Skeletal muscle tissue (tissue), 4 donors: ENCODE measurements around the gene LIPM. TPM values are rescaled to one million over a fixed set of nuclear protein-coding genes. Genes with fewer than 3 reads are reported as not detected.
"Not testable (repeated sequence)": the region's sequence is repeated elsewhere in the genome, so short reads cannot be mapped to it uniquely, and the experiment has no call there.

ENCODE experiments used
- H3K27ac ChIP-seq: one replicate; pipeline ENCODE4 v1.7.0; 2013; ENCODE audit warnings: mild to moderate bottlenecking, low read depth, low read length, inconsistent platforms
- H3K27me3 ChIP-seq, 3 donors: one replicate each; pipeline ENCODE4 v1.7.0; 2013; ENCODE audit warnings: low read length in 3 of 3; ENCODE audit not compliant: control insufficient read depth in 3 of 3, insufficient read depth in 3 of 3
- H3K36me3 ChIP-seq, 3 donors: one replicate each; pipeline ENCODE4 v1.7.0; 2013; ENCODE audit warnings: low read length in 3 of 3; ENCODE audit not compliant: control insufficient read depth in 3 of 3, insufficient read depth in 3 of 3
- H3K4me1 ChIP-seq, 3 donors: one replicate each; pipeline ENCODE4 v1.7.0; 2013; ENCODE audit warnings: low read length in 3 of 3, mild to moderate bottlenecking in 3 of 3; ENCODE audit not compliant: control insufficient read depth in 3 of 3, insufficient read depth in 3 of 3
- H3K4me3 ChIP-seq, 3 donors: one replicate each; pipeline ENCODE4 v1.7.0; 2013; ENCODE audit warnings: low read length in 3 of 3
- H3K9ac ChIP-seq, 3 donors: one replicate each; pipeline ENCODE4 v1.7.0; 2013; ENCODE audit warnings: low read length in 3 of 3, mild to moderate bottlenecking in 3 of 3, moderate library complexity in 2 of 3, low read depth in 1 of 3
- H3K9me3 ChIP-seq, 3 donors: one replicate each; pipeline ENCODE4 v1.7.0; 2013; ENCODE audit warnings: low read length in 3 of 3; ENCODE audit not compliant: control insufficient read depth in 3 of 3
- total RNA-seq: library from RNA; depleted of rRNA; stranded (reverse); fragments of >200 nt; gene quantifications from one replicate; pipeline ENCODE4 v1.2.3, GENCODE V29; 2014
- donor health status: Osteomylitis.

LIPM gene
- total RNA-seq, 1 donor from 2014 or later = under 0.01 TPM

DNA sequence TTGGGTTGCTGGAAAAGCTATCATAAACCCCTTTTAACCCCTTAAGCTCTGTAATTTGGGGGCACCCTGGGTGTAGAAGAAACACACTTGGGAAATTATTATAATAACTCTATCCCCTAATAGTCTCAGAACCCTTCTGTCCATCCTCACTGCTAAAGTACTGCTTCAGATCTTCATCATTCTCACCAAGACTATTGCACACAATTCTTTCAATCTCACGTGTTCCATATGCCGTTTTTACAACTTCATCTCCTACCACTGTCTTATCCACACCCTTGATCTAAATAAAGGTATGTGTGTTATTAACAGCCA lies 33.3 kb downstream of the LIPM start:
- H3K4me1 ChIP-seq = no peaks in the 10 kb centered on the region
- no peak overlapping the region for H3K9ac ChIP-seq
- no peaks in the 10 kb centered on the region for H3K27me3 ChIP-seq
- no peaks in the 10 kb centered on the region for H3K9me3 ChIP-seq
- no peak overlapping the region for H3K27ac ChIP-seq
- no peak overlapping the region for H3K4me3 ChIP-seq
- H3K36me3 ChIP-seq = no peaks in the 10 kb centered on the region

DNA sequence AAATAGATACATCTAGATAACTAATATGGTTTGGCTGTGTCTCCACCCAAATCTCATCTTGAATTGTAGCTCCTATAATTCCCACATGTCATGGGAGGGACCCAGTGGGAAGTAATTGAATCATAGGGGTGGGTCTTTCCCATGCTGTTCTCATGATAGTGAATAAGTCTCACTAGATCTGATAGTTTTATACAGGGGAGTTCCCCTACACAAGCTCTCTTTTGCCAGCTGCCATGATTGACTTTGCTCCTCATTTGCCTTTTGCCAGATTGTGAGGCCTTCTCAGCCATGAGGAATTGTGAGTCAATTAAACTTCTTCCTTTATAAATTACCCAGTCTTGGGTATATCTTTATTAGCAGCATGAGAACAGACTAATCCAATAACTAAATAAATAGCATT lies 35.1 kb downstream of the LIPM start:
- H3K4me1 ChIP-seq, H3K9ac ChIP-seq, H3K27me3 ChIP-seq, H3K9me3 ChIP-seq, H3K4me3 ChIP-seq, H3K27ac ChIP-seq, H3K36me3 ChIP-seq: not testable (repeated sequence)

DNA sequence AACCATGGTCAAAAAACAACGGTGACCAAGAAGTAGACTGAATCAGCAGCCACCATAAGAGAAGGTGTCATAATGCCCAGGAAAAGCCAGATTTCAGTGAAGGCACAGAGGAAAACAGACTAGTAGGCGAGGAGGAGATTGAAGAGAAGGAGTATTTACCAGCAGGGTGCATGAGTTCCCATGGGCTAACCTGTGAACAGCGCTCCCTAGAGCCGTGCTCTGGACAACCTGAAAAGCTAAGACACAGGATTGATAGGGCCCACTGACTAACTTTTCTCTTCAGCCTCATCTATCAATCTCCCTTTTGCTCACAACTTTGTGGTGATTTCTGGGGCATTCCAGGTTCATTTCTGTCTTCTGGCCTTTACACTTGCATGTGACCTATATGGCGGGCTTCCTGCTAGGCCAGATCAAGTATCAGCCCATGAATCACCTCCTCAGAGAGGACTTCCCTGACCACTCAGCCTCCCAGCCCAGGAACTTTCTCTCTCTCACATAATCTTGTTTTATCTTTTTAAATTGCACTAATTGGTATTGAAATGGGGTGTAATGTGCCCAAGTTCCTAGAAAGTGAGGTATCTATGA lies 36.3 kb downstream of the LIPM start:
- no peaks in the 10 kb centered on the region for H3K27me3 ChIP-seq
- no peak overlapping the region for H3K27ac ChIP-seq
- no peak overlapping the region for H3K4me3 ChIP-seq
- no peaks in the 10 kb centered on the region for H3K9me3 ChIP-seq
- no peaks in the 10 kb centered on the region for H3K4me1 ChIP-seq
- H3K36me3 ChIP-seq = no peaks in the 10 kb centered on the region
- no peak overlapping the region for H3K9ac ChIP-seq

DNA sequence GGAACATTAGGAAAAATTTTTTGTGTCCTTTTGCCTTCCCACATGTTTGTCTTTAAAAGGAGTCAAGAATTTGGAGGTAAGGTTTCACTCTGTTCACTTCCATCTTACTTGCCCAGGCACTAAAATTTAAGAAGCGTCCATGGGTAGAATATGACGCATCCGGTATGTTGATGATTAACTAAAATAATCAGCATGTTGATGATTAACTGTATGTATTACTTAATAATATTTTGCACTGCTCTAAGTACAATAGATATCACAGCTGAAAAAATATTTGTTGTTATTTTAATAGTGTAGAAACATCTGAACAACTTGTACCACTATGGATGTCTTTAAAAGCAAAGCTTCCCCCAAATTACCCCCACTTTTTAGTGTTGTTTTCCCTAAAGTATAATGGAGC lies 37.6 kb downstream of the LIPM start:
- Histone ChIP-seq H3K36me3 (no peaks in the 10 kb centered on the region), H3K4me1 (no peaks in the 10 kb centered on the region), H3K9me3 (no peaks in the 10 kb centered on the region), H3K9ac (no peak overlapping the region), H3K27ac (no peak overlapping the region), H3K4me3 (no peak overlapping the region), H3K27me3 (peaks cover 0 to 2% (median 0%) of the 10 kb centered on the region in 3 donors)

DNA sequence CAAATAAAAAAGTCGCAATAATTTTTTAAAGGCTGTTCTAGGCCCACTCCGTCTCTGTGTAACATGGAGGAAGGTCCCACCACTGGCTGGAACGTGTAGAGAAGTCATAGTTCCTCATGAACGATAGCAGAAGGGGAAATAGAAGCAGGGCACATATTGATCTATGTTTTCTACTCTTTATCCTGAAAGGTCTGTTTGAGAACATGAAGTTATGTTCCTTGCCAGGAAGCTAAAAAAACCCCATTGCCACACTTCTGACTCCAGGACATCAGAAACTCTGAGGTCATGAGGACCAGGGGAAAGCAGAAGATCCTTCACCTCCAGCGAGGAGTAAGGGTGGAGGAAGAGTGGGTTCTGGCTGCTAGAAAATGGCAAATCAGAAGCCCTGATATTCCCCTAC lies 38.4 kb downstream of the LIPM start:
- peaks cover 0 to 2% (median 0%) of the 10 kb centered on the region in 3 donors for H3K27me3 ChIP-seq
- H3K9ac ChIP-seq = no peak overlapping the region
- H3K36me3 ChIP-seq = no peaks in the 10 kb centered on the region
- H3K9me3 ChIP-seq = no peaks in the 10 kb centered on the region
- H3K27ac ChIP-seq = no peak overlapping the region
- no peaks in the 10 kb centered on the region for H3K4me1 ChIP-seq
- no peak overlapping the region for H3K4me3 ChIP-seq

DNA sequence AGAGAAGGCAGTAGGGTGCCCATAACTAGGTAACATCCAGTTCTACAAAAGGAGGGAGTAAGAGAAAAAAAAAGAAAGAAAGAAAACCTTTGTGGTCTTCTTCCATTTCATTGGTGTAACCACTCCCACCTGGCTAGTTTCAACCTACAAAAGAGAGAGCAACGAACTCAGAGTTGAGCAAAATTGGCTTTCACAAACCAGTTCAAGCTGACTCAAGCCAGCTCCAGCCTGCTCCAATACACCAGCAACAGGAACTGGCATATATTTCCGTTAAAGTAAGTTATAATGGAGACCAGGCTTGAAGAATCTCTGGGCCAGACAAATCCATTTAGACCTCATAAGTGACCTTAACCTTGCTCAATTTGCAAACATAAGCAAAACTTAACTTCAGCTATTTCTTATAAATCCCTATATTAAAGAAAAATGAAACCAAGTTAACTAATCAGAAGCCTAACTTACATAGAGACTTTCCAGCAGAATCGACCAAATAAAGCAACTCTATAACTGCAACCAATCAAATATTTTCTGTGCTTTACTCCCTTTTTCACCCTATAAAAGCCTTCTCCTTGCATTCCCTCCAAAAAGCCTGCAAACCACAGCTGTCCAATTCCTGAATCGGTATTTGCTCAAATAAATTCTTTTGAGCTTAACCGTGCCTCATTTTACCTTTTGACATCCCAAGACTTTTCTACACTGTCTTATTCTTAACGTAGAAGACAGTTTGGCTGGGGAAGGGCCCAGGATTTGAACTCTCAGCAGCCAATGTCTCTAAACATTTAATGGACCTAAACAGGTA lies 39.0 kb downstream of the LIPM start:
- Histone ChIP-seq H3K9me3 (no peaks in the 10 kb centered on the region), H3K27me3 (peaks cover 0 to 2% (median 0%) of the 10 kb centered on the region in 3 donors), H3K27ac (no peak overlapping the region), H3K9ac (no peak overlapping the region), H3K4me1 (no peaks in the 10 kb centered on the region), H3K4me3 (no peak overlapping the region), H3K36me3 (no peaks in the 10 kb centered on the region)

DNA sequence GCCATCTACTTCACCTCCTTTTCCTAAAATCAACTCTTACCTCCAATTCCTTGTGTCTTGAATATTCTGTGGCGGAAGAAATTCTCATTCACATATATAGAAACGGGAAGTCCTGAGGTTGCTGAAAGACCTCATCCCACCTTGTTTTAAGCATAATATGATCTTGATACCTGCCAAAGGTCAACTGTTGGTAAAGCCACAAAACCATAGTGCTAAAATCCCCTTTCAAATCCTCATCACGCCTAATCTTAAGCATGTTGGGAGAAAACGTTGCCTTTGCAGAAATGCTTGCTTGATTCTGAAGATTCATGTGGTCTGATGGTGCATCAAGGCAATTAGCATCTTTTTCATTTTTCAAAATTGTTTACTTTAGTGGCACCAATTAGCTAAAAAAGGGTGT lies 40.6 kb downstream of the LIPM start:
- Histone ChIP-seq H3K9me3 (no peaks in the 10 kb centered on the region), H3K36me3 (no peaks in the 10 kb centered on the region), H3K27me3 (peaks cover 0 to 2% (median 0%) of the 10 kb centered on the region in 3 donors), H3K9ac (no peak overlapping the region), H3K4me3 (no peak overlapping the region), H3K4me1 (no peaks in the 10 kb centered on the region), H3K27ac (no peak overlapping the region)

DNA sequence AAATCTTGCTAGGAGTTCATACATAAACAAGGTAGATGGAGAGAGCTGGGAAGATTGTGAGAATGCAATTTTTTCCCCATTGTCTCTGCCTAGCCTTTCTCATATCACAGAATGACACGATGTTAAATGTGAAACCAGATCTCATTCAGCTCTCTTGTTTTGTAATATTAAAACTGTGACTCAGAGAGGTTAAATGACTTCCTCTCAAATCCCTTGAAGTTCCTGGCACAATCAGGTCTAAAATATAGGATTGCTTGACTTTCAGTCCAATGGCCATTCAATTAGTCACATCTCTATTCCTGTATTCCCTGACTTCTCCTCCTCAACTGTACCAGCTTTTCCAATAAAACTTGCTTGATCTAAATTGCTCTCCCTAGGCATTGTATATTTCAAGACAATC lies 46.0 kb downstream of the LIPM start:
- H3K36me3 ChIP-seq = no peaks in the 10 kb centered on the region
- peaks cover 0 to 2% (median 0%) of the 10 kb centered on the region in 3 donors for H3K27me3 ChIP-seq
- H3K9me3 ChIP-seq = no peaks in the 10 kb centered on the region
- H3K4me1 ChIP-seq = peaks cover 0 to 2% (median 0%) of the 10 kb centered on the region in 3 donors
- H3K27ac ChIP-seq = no peak overlapping the region
- H3K9ac ChIP-seq = no peak overlapping the region
- H3K4me3 ChIP-seq = no peak overlapping the region

DNA sequence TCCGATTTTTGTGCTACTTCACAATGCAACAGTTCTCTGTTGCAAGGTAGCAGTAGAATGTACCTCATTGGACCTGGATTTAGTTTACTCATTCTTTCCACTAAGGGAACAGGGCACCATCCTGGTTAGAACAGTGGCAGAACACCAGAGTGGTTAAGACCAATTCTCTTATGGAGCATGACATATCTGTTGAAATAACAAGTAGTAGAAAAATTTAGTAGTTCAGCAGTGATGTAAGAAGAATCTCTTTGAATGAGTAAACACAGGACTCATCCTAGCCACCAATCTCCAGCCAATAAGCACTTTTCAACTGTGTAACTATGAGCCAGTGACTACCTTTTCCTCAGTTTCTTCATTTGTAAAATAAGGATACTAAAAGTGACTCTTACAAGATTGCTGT lies 46.7 kb downstream of the LIPM start:
- no peak overlapping the region for H3K27ac ChIP-seq
- no peaks in the 10 kb centered on the region for H3K27me3 ChIP-seq
- no peaks in the 10 kb centered on the region for H3K36me3 ChIP-seq
- H3K4me1 ChIP-seq = peaks cover 0 to 2% (median 0%) of the 10 kb centered on the region in 3 donors
- H3K9ac ChIP-seq = no peak overlapping the region
- H3K4me3 ChIP-seq = no peak overlapping the region
- H3K9me3 ChIP-seq = no peaks in the 10 kb centered on the region

DNA sequence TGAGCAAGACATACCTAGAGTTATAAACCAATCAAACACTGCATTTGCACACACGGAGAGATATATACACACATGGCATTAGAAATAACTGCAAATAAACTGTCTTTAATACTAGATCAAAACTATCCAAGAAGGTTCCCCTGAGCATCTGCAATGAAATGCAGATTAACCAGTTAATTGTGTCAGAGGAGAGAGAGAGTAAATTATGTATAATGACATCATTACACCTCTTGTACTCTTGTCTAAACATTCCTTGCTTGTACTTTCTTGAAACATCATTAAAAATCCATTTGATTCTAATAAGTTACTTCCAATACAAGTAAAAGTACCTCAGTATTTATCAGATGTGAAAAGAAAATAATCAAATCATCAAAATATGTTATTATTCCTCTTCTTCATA lies 48.2 kb downstream of the LIPM start:
- Histone ChIP-seq H3K9me3 (no peaks in the 10 kb centered on the region), H3K27me3 (no peaks in the 10 kb centered on the region), H3K27ac (no peak overlapping the region), H3K9ac (no peak overlapping the region), H3K4me1 (peaks cover 0 to 2% (median 0%) of the 10 kb centered on the region in 3 donors), H3K36me3 (no peaks in the 10 kb centered on the region), H3K4me3 (no peak overlapping the region)
